K562 treated with DMSO at 1 percent for 24 hours (cell line): ENCODE results near the gene COG8. TPM values are rescaled to one million over a fixed set of nuclear protein-coding genes. Genes with fewer than 3 reads are reported as not detected.

Experiments
- total RNA-seq: library from RNA; unstranded; fragments of 300-600 nt; gene quantifications from 2 replicates; pipeline ENCODE4 v1.2.3, GENCODE V29; 2022; ENCODE audit warnings: low read depth; ENCODE audit not compliant: insufficient read depth

COG8 gene, protein sequence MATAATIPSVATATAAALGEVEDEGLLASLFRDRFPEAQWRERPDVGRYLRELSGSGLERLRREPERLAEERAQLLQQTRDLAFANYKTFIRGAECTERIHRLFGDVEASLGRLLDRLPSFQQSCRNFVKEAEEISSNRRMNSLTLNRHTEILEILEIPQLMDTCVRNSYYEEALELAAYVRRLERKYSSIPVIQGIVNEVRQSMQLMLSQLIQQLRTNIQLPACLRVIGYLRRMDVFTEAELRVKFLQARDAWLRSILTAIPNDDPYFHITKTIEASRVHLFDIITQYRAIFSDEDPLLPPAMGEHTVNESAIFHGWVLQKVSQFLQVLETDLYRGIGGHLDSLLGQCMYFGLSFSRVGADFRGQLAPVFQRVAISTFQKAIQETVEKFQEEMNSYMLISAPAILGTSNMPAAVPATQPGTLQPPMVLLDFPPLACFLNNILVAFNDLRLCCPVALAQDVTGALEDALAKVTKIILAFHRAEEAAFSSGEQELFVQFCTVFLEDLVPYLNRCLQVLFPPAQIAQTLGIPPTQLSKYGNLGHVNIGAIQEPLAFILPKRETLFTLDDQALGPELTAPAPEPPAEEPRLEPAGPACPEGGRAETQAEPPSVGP
- total RNA-seq: 38.6 and 41.1 TPM in 2 replicates

DNA sequence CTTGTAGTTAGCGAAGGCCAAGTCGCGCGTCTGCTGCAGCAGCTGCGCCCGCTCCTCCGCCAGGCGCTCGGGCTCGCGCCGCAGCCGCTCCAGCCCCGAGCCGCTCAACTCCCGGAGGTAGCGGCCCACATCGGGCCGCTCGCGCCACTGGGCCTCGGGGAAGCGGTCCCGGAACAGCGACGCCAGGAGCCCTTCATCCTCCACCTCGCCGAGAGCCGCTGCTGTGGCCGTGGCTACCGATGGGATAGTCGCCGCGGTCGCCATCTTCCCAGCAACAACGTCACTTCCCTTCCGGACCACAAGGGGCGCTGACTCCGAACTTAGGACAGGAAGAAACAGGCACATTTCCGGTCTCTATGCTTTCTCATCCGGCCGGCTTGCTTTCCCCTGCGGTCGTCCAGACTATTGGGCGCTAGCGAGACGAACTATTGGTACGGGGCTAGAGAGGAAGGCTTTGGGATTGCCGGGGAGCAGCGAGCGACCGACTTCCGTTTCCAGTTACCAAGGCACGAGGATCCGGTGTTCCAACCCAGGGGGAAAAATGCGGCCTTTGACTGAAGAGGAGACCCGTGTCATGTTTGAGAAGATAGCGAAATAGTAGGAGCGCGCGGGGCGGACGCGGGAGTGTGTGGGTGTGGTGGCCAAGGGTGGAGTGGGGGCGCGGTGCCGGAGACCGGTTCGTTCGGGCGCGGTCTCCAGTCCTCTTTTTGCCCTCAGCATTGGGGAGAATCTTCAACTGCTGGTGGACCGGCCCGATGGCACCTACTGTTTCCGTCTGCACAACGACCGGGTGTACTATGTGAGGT is at the start of gene COG8, which contains the start of gene NIP7:
COG8 (minus strand) TSS at position 276 of the 806 bp plus-strand sequence; CDS start at position 264, 12 bp downstream.
NIP7 (plus strand) TSS at position 484 of the 806 bp plus-strand sequence; CDS start at position 542, 58 bp downstream.

DNA sequence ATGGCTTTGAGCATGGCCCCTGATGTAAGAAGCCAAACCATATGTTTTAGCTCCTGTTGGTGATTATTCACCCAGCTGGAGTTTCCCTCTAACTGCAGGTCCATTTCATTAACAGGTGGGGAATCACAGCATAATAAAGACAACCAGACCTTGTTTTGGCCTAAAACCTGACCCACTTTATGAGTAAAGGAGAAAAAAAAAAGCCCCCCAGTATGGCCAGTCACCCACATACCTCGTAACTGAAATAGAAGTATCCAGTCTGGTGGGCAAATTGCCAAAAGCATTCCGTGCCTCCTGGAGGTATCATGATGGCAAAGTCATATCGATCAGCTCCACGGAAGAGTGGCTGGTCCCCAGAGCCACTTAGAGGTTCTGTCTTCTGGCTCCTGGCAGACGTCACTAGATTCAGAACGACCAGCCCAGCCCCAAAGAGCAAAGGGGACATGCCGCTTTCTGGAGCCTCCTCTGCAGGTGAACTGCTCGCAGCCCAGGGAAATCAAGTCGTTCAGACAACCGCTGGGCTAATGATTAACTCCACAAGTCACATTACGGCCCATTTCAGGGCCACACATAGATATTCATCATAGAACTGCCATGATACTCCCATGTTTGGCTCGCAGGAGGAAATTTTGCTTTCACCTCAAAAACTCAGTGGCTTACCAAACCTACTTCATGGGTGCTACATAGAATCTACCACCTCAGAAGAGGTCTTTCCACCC is 12.1 kb upstream of the COG8 start, which contains the start of gene TMED6:
TMED6 (minus strand) TSS at position 478 of the 719 bp plus-strand sequence; CDS start at position 445, 33 bp downstream.

DNA sequence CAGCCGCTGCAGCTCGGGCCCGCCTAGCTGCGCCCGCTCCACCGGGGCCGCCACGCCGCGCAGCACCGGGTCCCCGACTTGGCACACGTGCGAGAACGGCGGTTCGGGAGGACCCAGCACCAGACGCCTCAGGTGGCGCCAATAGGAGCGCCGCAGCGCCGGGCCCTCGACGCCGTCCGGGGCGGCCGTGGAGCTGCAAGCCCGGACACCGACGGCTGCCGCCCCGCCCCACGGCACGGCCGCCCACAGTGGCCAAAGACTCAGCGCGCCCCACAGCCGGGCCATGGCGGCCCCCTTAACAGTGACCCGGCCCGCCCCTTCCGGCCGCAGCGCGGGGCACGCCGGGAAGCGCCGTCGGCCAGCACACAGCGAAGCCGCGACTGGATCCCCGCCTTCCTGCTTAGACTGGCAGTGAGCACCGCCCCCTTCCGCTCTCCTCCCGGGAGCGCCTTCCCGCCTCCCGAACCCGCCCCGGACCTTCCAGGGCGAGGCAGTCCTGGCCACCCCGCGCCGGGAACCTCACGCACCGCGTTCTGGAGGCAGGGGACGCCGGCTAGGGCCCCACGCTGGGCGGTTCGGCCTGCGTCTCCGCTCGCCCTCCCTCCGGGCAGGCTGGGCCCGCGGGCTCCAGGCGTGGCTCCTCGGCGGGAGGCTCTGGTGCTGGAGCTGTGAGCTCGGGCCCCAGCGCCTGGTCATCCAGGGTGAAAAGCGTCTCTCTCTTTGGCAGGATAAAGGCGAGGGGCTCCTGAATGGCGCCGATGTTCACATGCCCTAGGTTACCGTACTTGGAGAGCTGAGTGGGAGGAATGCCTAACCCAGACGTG is 8.9 kb downstream of the COG8 start, which contains the start of gene PDF:
PDF (minus strand) TSS at position 303 of the 824 bp plus-strand sequence; CDS start at position 285, 18 bp downstream.

DNA sequence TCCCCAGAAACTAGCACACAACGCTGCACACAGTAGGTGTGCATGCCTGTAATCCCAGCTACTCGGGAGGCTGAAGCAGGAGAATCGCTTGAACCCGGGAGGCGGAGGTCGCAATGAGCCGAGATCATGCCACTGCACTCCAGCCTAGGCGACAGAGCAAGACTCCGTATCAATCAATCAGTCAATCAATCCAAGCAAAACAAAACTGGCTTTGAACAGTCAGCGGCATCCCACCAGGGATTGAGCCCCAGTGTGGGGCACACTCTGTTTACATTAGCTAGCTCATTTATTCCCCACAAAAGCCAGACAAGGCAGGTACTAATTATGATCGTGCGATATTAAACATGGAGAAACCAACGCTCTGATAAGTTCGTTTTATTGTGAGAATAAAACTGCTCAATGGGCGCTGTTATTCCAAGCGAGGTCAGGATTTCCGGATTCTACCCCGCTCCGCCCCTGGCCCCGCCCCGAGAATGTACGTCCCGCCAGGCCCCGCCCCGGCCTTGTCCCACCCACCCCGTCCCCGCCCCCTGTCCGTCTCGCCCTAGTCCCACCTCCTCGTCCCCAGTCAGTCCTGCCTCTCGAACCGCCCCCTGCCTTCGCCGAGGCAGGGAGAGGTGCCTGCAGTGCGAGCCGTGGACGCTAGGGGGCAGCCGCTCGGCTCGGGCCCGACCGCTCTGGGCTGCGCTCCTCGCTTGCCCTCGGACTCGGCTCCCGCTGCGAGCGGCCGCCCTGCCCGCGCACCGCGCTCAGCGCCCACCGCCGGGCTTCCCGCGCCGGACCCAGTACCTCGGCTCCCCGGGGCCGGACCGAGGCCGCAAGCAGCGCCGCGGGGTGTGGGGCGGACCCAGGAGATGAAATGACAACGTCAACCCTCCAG is 28.5 kb downstream of the COG8 start, which contains the start of gene VPS4A:
VPS4A (plus strand) TSS at position 698 of the 880 bp plus-strand sequence; CDS start at position 860, 162 bp downstream.

Other genes with a start within 250 kb of the COG8 start
- 0.46 and 0.65 TPM in 2 replicates for gene HAS3, start 233.9 kb downstream of the COG8 start, total RNA-seq
- gene CHTF8, start 207.0 kb downstream of the COG8 start, total RNA-seq: 166 and 169 TPM in 2 replicates
- 41.2 and 46.0 TPM in 2 replicates for gene UTP4, start 206.9 kb downstream of the COG8 start, total RNA-seq
- 7.9 and 9.5 TPM in 2 replicates for gene SNTB2, start 152.4 kb downstream of the COG8 start, total RNA-seq
- gene VPS4A, start 28.2 kb downstream of the COG8 start, total RNA-seq: 65.5 and 69.2 TPM in 2 replicates
- gene PDF, start 9.0 kb downstream of the COG8 start, total RNA-seq: 28.4 and 28.7 TPM in 2 replicates
- 11.5 and 13.2 TPM in 2 replicates for gene NIP7, start 208 bp upstream of the COG8 start, total RNA-seq
- gene TMED6, start 12.2 kb upstream of the COG8 start, total RNA-seq: not detected in 2 replicates
- 21.5 and 23.2 TPM in 2 replicates for gene TERF2, start 46.4 kb upstream of the COG8 start, total RNA-seq
- gene CYB5B, start 85.1 kb upstream of the COG8 start, total RNA-seq: 80.2 and 84.9 TPM in 2 replicates
- gene NFAT5, start 226.4 kb upstream of the COG8 start, total RNA-seq: 4.5 and 6.2 TPM in 2 replicates